Activated B cell treated with CpG ODN at 0.5 μM for 24 hours (primary cell): ENCODE measurements around the gene PMEPA1. TPM values are rescaled to one million over a fixed set of nuclear protein-coding genes. Genes with fewer than 3 reads are reported as not detected.
A peak's percentile ranks its signal among the peaks of the same experiment; 100 is the strongest.
"Not testable (repeated sequence)": the region's sequence is repeated elsewhere in the genome, so short reads cannot be mapped to it uniquely, and the experiment has no call there.

ENCODE experiments used
- ATAC-seq: fragments of 200-7000 bp; cut with Tn5 transposase; one replicate; pipeline ENCODE4 v1.10.0; 2021; ENCODE audit warnings: low read depth, mild to moderate bottlenecking, moderate library complexity
- CTCF ChIA-PET: fragments of 350-600 bp; sonication (Branson Sonifier 250); formaldehyde crosslinking; loops from one replicate; lab custom pipeline; 2021; ENCODE audit warnings: antibody characterized with exemption; lab: Charles Lee
- POLR2A ChIA-PET: fragments of 350-600 bp; sonication (Branson Sonifier 250); formaldehyde crosslinking; loops from one replicate; lab custom pipeline; 2021; ENCODE audit warnings: antibody characterized with exemption; lab: Charles Lee
- DNase-seq: peaks from one replicate; pipeline ENCODE4 v3.0.0; 2022
- H3K27ac Mint-ChIP-seq: one replicate; pipeline ENCODE4 v1.8.0; 2020; ENCODE audit warnings: mixed read lengths
- H3K27me3 Mint-ChIP-seq: one replicate; pipeline ENCODE4 v1.8.0; 2021; ENCODE audit warnings: mixed read lengths
- H3K36me3 Mint-ChIP-seq: one replicate; pipeline ENCODE4 v1.8.0; 2021; ENCODE audit warnings: low read depth, mixed read lengths
- H3K4me1 Mint-ChIP-seq: one replicate; pipeline ENCODE4 v1.8.0; 2021; ENCODE audit warnings: mixed read lengths
- H3K4me3 Mint-ChIP-seq: one replicate; pipeline ENCODE4 v1.8.0; 2020; ENCODE audit warnings: mild to moderate bottlenecking, mixed read lengths
- H3K9me3 Mint-ChIP-seq: one replicate; pipeline ENCODE4 v1.8.0; 2020; ENCODE audit warnings: mixed read lengths
- CTCF ChIP-seq: fragments of 200-600 bp; IDR thresholded peaks from one replicate; pipeline ENCODE4 v1.8.0; 2022; ENCODE audit warnings: antibody characterized with exemption, mild to moderate bottlenecking
- intact Hi-C: fragments of 100-400 bp; cut with micrococcal nuclease; formaldehyde crosslinking; loops from one replicate; pipeline ENCODE4 v1.15.1; 2024
- total RNA-seq: library from RNA; stranded (reverse); gene quantifications from 2 replicates; pipeline ENCODE4 v1.2.3, GENCODE V29; 2022

The PMEPA1 gene
- total RNA-seq, 1 donor from 2014 or later = 34.8 TPM

- DNase-seq (no peak), ATAC-seq (no peak)
- peaks cover 5% of the 10 kb centered on the region for H3K36me3 Mint-ChIP-seq
- POLR2A ChIA-PET = no interaction called here
- CTCF ChIA-PET = no interaction called here
- no peak overlapping the region for H3K4me3 Mint-ChIP-seq
- intact Hi-C loops = no loop called here
- H3K27ac Mint-ChIP-seq = no peak overlapping the region
- peaks cover 30% of the 10 kb centered on the region for H3K27me3 Mint-ChIP-seq
- TF ChIP-seq CTCF = no peak
- H3K9me3 Mint-ChIP-seq = peaks cover 20% of the 10 kb centered on the region
- H3K4me1 Mint-ChIP-seq = no peaks in the 10 kb centered on the region
Measured at GRCh38 chr20:57638895-57639236, 70.9 kb downstream of the PMEPA1 start.

GRCh38 chr20:57638173-57638894 lies 71.5 kb downstream of the PMEPA1 start:
- ChIA-PET POLR2A (interaction anchor here (0.7 kb wide), 1 partner anchor 168 kb away, joined by 5 read pairs; no protein-coding TSS in a partner anchor), CTCF (no interaction called here)
- Mint-ChIP-seq H3K36me3 (peaks cover 5% of the 10 kb centered on the region), H3K4me3 (no peak overlapping the region), H3K4me1 (no peaks in the 10 kb centered on the region), H3K9me3 (peaks cover 20% of the 10 kb centered on the region), H3K27ac (no peak overlapping the region), H3K27me3 (peaks cover 32% of the 10 kb centered on the region)
- no peak for TF ChIP-seq CTCF
- intact Hi-C loops = no loop called here
- no peak for DNase-seq
- ATAC-seq = no peak

- H3K9me3 Mint-ChIP-seq = peaks cover 23% of the 10 kb centered on the region
- no peak overlapping the region for H3K4me3 Mint-ChIP-seq
- H3K4me1 Mint-ChIP-seq = peaks cover 14% of the 10 kb centered on the region
- intact Hi-C loops = no loop called here
- no peak overlapping the region for H3K27ac Mint-ChIP-seq
- ATAC-seq = no peak
- ChIA-PET CTCF (no interaction called here), POLR2A (interaction anchor here (0.7 kb wide), 1 partner anchor 15 kb away, joined by 3 read pairs; no protein-coding TSS in a partner anchor)
- TF ChIP-seq CTCF = no peak
- peaks cover 16% of the 10 kb centered on the region for H3K36me3 Mint-ChIP-seq
- H3K27me3 Mint-ChIP-seq = peaks cover 41% of the 10 kb centered on the region
- no peak for DNase-seq
Measured at GRCh38 chr20:57633945-57634491, 75.8 kb downstream of the PMEPA1 start.

- Mint-ChIP-seq H3K27me3 (peaks cover 36% of the 10 kb centered on the region), H3K4me1 (peaks cover 29% of the 10 kb centered on the region), H3K36me3 (peaks cover 16% of the 10 kb centered on the region), H3K9me3 (peaks cover 22% of the 10 kb centered on the region), H3K27ac (no peak overlapping the region), H3K4me3 (no peak overlapping the region)
- no peak for TF ChIP-seq CTCF
- intact Hi-C loops = no loop called here
- ATAC-seq = no peak
- ChIA-PET CTCF (no interaction called here), POLR2A (no interaction called here)
- DNase-seq = no peak
Measured at GRCh38 chr20:57632286-57632685, 77.5 kb downstream of the PMEPA1 start.

GRCh38 chr20:57630061-57630460 lies 79.8 kb downstream of the PMEPA1 start:
- intact Hi-C loops = no loop called here
- Mint-ChIP-seq H3K36me3 (peaks cover 19% of the 10 kb centered on the region), H3K27ac (peak overlapping the region; percentile 89), H3K4me3 (peak overlapping the region; percentile 88), H3K27me3 (peaks cover 21% of the 10 kb centered on the region), H3K4me1 (peaks cover 39% of the 10 kb centered on the region), H3K9me3 (peaks cover 9% of the 10 kb centered on the region)
- ChIA-PET POLR2A (interaction anchor here (0.5 to 5.3 kb wide), 18 partner anchors 10 to 759 kb away, joined by 3 to 188 read pairs (median 5); partner anchors contain the start of genes PMEPA1, RBM38, VAPB and ZBP1), CTCF (interaction anchor here (0.8 to 5.0 kb wide), 5 partner anchors 8 to 51 kb away, joined by 3 to 30 read pairs (median 7); partner anchors contain the start of gene ZBP1)
- DNase-seq (no peak), ATAC-seq (peak; percentile 75)
- TF ChIP-seq CTCF = no peak

- DNase-seq, ATAC-seq, H3K9me3 Mint-ChIP-seq: not testable (repeated sequence)
- peaks cover 39% of the 10 kb centered on the region for H3K4me1 Mint-ChIP-seq
- ChIA-PET POLR2A (interaction anchor here (0.5 to 5.3 kb wide), 18 partner anchors 10 to 759 kb away, joined by 3 to 188 read pairs (median 5); partner anchors contain the start of genes PMEPA1, RBM38, VAPB and ZBP1), CTCF (interaction anchor here (0.8 to 5.0 kb wide), 5 partner anchors 8 to 51 kb away, joined by 3 to 30 read pairs (median 7); partner anchors contain the start of gene ZBP1)
- H3K4me3 Mint-ChIP-seq = peak overlapping the region; percentile 88
- peaks cover 21% of the 10 kb centered on the region for H3K27me3 Mint-ChIP-seq
- intact Hi-C loops = loop anchor here (2.0 to 10.0 kb wide), 4 partner anchors 51 to 1495 kb away; partner anchors contain the start of gene PMEPA1
- peak overlapping the region; percentile 89 for H3K27ac Mint-ChIP-seq
- peaks cover 25% of the 10 kb centered on the region for H3K36me3 Mint-ChIP-seq
Measured at GRCh38 chr20:57629491-57629901, 80.3 kb downstream of the PMEPA1 start.

GRCh38 chr20:57628962-57629308 lies 80.9 kb downstream of the PMEPA1 start:
- CTCF ChIA-PET = interaction anchor here (1.1 to 5.0 kb wide), 3 partner anchors 25 to 52 kb away, joined by 3 to 30 read pairs (median 7); no protein-coding TSS in a partner anchor
- not testable (repeated sequence) for H3K9me3 Mint-ChIP-seq, ATAC-seq, DNase-seq
- intact Hi-C loops = loop anchor here (1.0 to 10.0 kb wide), 5 partner anchors 9 to 1496 kb away; partner anchors contain the start of genes PMEPA1 and ZBP1
- H3K4me1 Mint-ChIP-seq = peaks cover 39% of the 10 kb centered on the region
- peaks cover 29% of the 10 kb centered on the region for H3K36me3 Mint-ChIP-seq
- H3K4me3 Mint-ChIP-seq = peak overlapping the region; percentile 88
- POLR2A ChIA-PET = interaction anchor here (1.0 to 5.3 kb wide), 12 partner anchors 9 to 238 kb away, joined by 3 to 188 read pairs (median 8); partner anchors contain the start of genes PMEPA1, RBM38 and ZBP1
- H3K27ac Mint-ChIP-seq = peak overlapping the region; percentile 89
- H3K27me3 Mint-ChIP-seq = peaks cover 16% of the 10 kb centered on the region
